NCI-H1930 (cell line): ENCODE data around the gene TBC1D25.
A peak's percentile ranks its signal among the peaks of the same experiment; 100 is the strongest.

Source experiments
- DNase-seq, 2 experiments: peaks; one replicate each; lab custom pipeline; 2025; lab: John Stamatoyannopoulos, UW

Gene TBC1D25, protein sequence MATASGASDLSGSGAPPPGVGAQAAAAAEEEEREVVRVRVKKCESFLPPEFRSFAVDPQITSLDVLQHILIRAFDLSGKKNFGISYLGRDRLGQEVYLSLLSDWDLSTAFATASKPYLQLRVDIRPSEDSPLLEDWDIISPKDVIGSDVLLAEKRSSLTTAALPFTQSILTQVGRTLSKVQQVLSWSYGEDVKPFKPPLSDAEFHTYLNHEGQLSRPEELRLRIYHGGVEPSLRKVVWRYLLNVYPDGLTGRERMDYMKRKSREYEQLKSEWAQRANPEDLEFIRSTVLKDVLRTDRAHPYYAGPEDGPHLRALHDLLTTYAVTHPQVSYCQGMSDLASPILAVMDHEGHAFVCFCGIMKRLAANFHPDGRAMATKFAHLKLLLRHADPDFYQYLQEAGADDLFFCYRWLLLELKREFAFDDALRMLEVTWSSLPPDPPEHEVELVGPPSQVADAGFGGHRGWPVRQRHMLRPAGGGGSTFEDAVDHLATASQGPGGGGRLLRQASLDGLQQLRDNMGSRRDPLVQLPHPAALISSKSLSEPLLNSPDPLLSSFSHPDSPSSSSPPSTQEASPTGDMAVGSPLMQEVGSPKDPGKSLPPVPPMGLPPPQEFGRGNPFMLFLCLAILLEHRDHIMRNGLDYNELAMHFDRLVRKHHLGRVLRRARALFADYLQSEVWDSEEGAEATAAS

DNA sequence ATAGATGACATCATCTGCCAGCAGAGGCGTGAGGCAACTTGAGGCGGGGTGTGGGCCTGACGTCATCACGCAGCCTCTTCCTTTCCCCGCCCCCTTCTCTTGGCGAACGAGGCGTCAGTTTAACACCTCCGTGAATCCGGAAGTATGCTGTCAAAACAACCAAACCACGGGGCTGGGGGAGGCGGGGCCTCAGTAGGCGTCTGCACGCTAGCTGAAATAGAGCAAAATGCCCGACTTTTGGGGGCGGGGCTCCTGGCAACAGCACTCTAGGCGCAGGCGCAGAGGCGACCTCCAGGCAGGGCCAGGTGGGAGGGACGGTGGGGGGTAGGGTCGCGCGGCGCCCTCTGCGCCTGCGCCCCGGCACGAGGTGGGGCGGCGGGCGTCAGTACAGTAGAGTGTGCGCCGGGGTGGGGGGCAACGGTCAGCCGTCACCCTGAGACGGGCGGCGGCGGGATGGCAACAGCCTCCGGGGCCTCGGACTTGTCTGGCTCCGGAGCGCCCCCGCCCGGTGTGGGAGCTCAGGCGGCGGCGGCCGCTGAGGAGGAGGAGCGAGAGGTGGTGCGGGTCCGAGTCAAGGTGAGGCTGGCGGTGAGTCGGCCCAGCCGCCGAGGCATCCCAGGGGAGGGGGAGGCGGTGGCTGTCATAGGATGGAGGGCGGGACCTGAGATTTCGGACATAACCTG lies at the start of gene TBC1D25:
Gene TBC1D25 (plus strand): TSS at position 370 of the 683 bp plus-strand sequence. CDS start 84 bp downstream, at position 454.
- DNase-seq = peak; percentile 93 to 94

DNA sequence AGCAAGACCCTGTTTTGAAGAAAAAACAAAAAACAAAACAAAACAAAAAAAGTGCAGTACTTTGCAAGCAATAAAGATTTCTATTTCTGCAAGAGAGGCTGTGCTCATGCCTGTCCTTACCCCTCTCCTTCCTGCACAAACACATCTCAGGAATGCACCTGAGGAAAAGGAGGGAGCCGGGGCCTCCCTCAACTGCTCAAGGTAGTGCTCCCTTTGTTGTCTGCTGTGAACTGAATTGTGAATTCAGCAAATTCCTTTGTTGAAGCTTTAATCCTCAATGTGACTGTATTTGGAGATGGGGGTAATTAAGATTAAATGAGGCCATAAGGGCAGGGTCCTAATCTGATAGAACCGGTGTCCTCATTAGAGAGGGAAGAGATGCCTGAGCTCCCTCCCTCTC lies 49.6 kb upstream of the TBC1D25 start:
- DNase-seq = no peak

DNA sequence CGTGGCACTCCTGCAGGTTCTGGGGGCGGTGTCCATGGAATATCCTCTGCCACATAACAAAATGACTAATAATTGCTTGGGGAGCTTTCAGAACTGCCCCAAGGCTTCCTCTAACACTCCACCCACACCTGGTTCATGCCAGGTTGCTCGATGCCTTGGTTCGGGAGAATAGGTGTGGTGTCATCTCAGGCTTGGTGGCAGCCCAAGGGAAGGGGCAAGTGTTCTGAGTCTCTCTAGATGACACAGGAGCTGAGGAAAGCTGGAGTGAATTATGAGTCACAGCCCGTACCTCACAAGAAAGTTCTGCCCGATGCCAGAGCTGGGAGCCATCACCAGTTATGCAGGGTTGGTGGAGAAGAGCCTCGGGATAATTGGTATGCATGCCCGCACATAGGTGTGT lies 48.9 kb upstream of the TBC1D25 start:
- no peak for DNase-seq

DNA sequence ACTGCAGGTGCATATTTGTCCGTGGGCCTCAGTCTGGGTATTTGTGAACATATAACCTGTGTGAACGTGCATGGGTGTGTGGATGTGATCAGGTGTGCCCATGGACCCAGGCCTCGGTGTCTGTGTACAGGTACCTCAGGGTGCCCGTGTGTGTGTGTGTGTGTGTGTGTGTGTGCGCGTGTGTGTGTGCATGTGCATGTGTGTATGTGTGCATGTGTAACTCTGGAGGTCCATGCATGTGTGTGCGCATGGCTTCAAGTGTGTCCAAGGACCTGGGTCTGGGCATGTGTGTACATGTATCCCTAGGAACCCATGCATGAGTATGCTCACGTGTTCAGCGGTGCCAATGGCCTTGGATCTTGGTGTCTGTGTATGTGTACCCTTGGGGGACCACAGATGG lies 47.7 kb upstream of the TBC1D25 start:
- DNase-seq = no peak

DNA sequence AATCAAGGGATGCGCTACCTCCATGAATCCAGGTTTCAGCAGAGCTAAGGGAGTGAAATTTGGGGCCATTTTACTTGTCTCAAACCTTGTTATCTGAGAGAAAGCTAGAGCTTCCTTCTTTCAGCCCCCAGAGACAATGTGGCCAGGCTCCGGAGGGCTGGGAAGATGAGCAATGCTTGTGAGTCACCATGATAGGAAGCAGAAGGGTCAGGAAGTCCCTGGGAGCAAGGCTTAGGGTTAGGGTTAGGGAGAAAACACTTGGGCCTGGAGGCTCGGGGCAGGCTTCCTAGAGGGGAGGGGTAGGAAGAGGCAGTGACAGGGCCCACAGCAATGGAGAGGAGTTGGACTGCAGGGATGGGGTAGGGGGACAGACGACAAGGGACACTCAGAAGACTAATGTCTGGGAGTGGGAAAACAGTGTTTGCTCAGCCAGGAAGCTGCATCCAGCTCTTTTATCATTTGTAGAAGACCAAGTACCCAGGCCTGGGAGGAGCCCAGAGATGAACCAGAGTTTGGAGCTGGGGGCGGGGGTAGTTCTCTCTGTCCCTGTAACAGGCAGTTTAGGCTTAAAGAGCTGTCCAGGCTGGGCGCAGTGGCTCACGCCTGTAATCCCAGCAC lies 47.1 kb upstream of the TBC1D25 start:
- no peak for DNase-seq

DNA sequence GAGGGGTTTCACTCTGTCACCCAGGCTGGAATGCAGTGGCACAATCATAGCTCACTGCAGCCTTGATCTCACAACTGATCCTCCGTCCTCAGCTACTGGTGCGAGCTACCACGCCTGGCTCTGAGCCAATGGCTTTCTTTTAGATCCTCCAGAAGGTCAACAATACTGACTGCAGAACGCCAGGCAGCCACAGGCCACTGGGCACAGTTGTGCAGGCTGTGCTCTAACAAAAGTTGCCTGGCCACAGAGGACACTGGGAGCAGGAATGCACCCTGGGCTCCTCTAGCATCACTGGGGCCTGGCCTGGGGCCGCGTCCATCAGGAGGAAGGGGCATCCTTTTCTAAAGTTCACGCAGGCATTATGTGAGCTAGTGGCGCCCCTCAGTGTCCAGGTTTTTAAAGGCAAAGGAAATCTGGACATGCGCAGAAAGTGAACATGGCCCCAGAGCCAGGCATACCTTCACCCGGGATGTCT lies 45.6 kb upstream of the TBC1D25 start:
- DNase-seq = peak in 1 of 2 experiments; percentile 3

DNA sequence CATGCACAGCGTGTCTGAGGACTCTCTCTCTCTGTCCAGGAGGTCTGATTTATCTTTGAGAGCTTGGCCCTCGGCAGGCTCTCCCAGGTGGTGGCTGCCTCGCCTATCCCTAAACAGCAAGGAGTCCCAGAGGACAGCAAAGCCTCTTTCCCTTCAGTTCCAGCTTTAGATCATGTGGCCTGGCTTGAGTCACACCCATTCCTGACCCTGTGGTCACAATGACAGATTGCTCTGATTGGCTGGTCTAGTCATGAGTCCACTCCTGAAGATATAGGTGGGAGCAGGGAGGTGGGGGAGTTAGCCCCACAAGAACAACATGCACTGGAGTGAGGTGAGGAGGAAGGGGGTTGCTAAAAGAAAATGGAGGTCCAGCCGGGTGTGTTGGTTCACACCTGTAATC lies 42.9 kb upstream of the TBC1D25 start:
- no peak for DNase-seq

DNA sequence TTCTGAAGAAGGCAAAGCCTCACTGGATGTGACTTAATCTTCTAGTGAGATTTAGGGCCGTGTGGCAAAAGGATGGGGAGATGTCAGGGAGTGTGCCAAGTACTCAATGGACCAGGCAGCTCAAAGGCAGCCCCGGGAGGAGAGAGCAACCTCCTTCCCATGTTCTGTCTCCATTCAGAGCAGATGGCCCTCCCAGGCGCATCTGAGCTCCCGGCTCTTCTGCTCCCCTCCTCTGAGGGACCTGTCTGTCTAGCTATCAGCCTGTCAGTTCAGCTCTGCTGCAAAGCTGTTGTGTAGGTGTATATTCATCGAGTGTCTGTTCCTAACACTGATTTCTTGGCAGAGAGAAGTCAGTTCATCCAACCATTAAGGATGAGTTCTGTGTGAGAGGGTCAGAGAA lies 41.6 kb upstream of the TBC1D25 start:
- no peak for DNase-seq

DNA sequence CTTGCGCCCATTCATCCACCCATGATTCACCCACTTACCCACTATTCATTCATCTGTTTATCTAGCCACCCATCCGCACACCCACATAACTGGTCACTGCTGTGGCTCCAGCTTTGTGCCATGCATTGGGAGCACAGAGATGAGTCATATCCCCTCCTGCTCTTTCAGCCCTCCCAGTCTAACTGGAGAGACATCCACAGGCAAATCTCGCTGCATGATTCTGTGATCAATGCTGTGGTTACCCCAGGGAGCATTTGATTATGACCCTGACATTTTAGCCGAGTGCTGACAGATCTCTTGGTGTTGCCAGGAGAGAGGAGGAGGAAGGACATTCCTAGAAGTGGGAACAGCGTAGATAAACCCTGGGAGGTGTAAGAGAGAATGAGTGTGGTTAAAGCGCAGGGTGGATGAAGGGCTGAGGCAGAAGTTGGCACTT lies 41.1 kb upstream of the TBC1D25 start:
- no peak for DNase-seq

DNA sequence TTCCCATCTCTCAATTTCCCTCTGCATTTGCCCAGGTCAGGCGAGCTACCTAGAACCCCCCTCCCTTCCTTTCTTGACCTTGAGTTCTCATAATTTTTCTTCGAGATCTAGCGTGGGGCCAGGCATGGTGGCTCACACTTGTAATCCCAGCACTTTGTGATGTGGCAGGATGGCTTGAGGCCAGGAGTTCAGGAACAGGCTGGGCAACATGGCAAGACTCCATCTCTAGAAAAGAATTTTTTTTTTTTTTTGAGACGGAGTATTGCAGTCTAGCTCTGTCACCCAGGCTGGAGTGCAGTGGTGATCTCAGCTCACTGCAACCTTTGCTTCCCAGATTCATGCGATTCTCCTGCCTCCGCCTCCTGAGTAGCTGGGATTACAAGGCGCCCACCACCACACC lies 35.3 kb upstream of the TBC1D25 start:
- no peak for DNase-seq

DNA sequence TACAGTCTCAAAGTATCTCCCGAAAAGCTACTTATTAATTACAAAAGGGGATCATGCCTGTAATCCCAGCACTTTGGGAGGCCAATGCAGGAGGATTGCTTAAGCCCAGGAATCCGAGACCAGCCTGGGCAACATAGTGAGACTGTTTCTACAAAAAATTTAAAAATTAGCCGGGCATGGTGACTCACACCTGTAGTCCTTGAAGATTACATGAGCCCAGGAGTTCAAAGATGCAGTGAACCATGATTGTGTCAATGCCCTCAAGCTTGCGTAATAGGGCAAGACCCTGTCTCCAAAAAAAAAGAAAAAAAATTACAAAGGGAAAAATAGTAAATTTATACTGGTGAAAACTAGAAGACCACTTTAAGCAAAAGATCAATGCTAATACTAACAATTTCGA lies 34.0 kb upstream of the TBC1D25 start:
- DNase-seq = no peak

DNA sequence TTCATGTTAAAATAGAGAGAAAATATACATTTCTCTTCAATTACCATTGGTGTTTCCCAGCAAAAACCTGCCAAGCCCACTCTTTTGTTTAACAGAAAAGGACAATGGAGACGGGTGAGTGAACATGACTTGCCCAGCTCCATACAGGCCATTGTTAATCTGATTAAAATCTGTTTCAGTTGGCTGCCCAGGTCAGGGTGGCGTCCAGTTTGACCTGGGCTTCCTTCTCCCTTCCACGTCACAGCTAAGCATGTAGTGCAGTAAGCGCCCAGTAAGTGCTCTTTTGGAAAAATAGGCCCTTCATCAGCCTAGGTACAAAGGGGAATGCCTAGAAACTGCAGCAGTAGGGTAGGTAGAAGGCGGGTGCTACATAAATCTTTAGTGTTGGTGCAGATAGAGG lies 32.3 kb upstream of the TBC1D25 start:
- DNase-seq = no peak

DNA sequence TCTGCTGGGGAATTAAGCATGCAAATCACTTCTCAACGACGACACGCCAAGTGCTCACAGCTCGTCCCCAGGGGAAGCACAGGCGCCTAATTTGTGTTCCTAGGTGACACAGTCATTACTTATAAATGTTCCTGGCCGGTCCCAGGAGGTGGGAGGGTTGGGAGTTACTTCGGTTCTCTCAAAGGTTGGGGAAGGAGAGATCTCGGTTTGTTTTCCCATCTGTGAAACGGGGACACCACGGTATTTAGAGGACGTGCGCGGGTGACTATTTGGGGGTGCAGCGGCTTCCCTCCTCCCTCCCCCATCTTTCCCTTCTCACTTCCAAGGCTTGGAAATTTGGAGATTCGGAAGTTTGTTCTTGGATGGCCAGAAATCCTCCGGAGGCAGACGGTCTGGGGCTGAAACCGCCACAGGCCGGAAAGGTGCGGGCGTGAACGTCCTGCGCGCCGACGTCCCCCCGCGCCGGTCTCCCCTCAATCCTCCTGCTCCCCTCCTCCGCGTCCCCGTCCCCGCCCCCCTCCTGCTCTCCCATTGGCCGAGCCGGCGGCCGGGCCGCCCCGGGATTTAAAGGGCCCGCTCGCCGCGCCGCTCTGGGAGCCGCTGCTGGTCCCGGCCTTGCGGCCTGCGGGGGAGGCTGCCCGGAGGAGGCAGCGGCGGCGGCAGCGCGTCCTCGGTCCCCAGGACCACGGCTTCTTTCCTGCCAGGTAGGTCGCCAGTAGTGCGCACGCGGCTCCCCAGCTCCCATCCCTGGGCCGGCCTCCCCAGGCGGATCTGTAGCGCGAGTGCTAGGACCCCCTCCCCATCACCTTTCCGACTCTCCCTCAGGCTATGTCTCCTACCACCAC lies 30.9 kb upstream of the TBC1D25 start, which contains the start of gene PORCN:
Gene PORCN (plus strand): TSS at position 593 of the 845 bp plus-strand sequence. CDS start 829 bp downstream, outside the sequence.
- DNase-seq = peak; percentile 15 to 63

DNA sequence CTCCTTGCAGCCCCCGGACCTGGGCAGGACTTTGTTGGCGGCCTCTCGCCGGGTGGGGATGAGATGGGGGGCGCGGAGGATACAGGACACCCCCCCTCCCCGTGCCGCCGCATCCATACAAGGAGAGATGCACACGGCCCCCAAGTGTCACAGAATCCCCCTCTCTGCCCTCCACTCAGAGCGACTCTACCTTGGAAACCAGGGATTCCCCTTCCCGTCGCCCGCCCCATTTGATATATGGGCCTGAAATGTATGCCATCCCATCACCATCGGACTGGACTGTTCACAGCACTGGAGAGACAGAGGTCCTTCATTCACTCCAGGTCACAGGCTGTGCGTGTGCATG lies 30.3 kb upstream of the TBC1D25 start:
- no peak for DNase-seq

DNA sequence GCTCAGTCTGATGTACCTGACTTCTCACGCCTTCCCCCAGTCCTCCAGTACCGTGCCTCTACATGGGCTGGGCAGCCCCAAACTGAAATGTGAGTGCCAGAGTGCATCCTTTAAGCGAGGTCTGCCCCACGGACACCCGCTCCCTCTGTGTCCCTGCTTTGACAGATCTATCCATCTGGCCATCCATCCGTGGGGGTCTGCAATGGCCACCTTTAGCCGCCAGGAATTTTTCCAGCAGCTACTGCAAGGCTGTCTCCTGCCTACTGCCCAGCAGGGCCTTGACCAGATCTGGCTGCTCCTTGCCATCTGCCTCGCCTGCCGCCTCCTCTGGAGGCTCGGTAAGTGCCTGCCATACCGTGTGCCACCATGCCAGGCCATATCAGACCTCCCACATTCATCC lies 29.9 kb upstream of the TBC1D25 start:
- DNase-seq = no peak

DNA sequence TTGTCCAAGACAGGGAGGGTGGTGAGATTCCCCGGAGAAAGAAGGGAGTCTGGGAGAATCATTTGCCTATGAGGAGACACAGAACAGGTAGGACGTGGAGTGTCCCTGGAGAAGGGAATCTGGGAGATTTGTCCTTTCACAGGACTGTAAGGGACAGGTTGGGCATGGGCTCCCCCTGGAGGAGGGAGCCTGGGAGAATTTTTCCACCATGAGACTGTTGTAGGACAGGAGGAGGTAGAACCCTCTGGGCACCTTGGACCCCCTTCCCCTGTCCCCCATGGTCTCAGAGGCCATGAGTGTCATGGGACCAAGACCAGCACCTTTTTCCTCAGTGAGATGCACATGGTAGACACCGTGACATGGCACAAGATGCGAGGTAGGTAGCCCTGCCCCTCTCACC lies 28.0 kb upstream of the TBC1D25 start:
- DNase-seq = peak in 1 of 2 experiments; percentile 11

DNA sequence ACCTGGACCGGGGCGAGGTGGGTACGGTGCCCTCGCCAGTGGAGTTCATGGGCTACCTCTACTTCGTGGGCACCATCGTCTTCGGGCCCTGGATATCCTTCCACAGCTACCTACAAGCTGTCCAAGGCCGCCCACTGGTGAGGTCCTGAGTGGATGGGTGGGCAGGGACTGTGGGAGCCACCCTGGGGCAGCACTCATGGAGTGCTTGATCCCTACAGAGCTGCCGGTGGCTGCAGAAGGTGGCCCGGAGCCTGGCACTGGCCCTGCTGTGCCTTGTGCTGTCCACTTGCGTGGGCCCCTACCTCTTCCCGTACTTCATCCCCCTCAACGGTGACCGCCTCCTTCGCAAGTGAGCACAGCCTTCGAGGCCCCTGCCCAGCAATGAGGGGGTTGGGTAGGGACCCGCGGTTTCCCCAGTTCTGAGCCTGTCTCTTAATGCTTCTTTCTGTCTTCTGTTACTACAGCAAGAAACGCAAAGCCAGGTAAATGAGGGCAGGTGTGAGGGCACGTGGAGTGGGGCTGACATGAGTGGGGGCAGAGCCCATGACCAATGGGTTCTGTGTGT lies 27.1 kb upstream of the TBC1D25 start:
- DNase-seq = no peak

DNA sequence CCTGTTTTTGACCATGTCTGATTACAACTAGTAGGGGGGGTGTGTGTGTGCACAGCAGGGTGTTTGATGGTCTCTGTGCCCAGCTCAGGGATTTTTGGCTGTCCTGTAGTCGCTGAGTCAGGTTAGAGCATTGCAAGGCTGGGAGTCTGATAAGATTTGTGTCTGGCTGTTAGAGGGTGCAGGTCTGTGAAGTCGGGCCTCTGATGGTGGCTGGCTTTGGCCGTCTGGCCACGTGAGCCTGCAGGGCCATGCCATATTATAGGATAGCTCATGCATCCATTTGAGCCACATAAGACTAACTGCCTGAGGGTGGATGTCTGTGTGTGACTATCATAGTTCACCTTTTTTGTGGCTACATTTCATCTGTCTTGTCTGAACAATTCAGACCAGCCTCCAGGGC lies 25.8 kb upstream of the TBC1D25 start:
- DNase-seq = no peak

DNA sequence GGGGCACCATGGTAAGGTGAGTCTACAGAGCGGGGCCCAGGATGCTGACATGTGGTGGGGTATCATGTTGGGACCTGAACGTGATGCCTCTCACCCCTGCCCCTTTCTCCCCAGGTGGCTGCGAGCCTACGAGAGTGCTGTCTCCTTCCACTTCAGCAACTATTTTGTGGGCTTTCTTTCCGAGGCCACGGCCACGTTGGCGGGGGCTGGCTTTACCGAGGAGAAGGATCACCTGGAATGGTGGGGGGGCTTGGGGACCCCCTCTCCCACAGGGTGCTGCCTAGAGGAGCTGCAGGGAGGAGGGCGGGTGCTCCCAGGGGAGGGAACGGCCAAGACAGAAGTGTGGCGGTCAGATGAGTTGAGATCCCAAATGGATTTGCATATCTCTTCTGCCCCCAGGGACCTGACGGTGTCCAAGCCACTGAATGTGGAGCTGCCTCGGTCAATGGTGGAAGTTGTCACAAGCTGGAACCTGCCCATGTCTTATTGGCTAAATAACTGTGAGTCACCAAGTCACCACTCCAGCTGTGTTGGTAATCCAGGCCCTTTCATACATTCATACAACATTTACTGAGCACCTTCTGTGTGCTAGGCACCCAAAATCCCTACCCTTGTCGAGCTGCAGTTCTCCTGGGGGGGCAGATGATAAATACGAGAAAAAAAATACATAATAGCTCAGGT lies 25.2 kb upstream of the TBC1D25 start:
- no peak for DNase-seq

DNA sequence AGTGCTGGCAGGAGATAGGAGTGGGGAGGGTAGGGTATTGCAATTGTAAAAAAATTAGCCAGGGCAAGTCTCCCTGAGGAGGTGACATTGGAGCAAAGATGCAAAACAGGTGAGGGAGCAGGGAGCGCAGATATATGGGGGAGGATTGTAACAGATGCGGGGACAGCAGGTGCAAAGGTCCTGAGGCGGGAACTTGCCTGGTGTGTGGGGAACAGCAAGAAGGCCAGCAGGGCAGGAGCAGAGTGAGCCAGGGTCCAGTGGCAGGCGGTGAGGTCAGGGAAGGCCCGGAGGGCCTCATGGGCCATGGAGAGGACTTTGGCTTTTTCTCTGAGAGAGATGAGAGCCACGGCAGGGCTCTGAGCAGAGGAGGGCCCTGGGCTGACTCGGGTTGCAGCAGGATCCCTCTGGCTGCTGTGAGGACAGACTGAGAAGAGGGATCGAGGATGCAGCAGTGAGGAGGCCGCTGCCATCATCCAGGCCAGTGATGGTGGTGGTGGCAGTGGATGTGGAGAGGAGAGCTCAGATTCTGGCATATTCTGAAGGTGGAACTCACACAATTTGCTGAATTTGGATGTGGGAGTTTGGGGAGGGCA lies 24.6 kb upstream of the TBC1D25 start:
- DNase-seq = no peak
